ENCODE measurements around the gene PSORS1C2. TPM values are rescaled to one million over a fixed set of nuclear protein-coding genes. Genes with fewer than 3 reads are reported as not detected.

Gene PSORS1C2
- total RNA-seq, 1 donor from 2014 or later = not detected

DNA sequence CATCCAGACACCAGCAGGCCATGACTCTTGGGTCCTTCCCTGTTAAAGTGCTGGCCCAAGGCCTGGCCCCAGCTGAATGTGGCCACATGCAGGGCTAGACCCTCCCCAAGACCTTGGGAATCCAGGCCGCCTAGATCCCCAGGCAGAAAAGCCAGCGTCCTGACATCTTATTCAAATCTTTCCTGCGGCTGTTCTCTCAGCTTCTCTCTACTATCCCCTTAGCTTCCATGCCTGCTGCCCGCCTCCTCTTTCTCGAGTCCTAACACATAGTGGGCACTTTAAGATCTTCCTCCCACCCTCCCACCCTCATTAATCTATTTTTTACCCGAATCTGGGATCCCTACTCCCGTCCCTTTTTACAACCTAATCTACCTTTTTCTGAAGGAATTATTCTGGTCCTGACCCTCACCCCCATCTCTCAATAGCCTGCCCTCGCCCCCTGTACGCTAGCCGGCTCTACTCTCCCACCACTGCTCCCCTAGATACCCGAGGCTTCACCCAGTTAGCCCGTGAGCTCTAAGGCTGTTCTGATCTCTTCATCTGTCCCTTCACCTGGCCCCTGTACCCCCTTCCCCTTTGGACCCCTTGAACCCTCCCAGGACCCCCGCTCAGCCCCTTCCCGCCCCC is 18.8 kb upstream of the PSORS1C2 start, which contains the start of gene CCHCR1:
CCHCR1 (minus strand) TSS at position 290 of the 627 bp plus-strand sequence; CDS start at position 88, 202 bp downstream.
- peak within 1 kb of the TSS; percentile 73 for H3K4me3 ChIP-seq
- peaks cover 31% of the 10 kb centered on the region for H3K4me1 ChIP-seq
- intact Hi-C loops (cut with micrococcal nuclease) = no loop called here
- TF ChIP-seq, protein P1, sequence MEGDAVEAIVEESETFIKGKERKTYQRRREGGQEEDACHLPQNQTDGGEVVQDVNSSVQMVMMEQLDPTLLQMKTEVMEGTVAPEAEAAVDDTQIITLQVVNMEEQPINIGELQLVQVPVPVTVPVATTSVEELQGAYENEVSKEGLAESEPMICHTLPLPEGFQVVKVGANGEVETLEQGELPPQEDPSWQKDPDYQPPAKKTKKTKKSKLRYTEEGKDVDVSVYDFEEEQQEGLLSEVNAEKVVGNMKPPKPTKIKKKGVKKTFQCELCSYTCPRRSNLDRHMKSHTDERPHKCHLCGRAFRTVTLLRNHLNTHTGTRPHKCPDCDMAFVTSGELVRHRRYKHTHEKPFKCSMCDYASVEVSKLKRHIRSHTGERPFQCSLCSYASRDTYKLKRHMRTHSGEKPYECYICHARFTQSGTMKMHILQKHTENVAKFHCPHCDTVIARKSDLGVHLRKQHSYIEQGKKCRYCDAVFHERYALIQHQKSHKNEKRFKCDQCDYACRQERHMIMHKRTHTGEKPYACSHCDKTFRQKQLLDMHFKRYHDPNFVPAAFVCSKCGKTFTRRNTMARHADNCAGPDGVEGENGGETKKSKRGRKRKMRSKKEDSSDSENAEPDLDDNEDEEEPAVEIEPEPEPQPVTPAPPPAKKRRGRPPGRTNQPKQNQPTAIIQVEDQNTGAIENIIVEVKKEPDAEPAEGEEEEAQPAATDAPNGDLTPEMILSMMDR (IDR thresholded peaks at IDR 0.05; ENCODE audit: borderline replicate concordance) = no peak
- no peaks in the 10 kb centered on the region for H3K9me3 ChIP-seq (replicated peaks)
- H3K27me3 ChIP-seq (ENCODE audit: low read depth) = no peaks in the 10 kb centered on the region
- no peak for DNase-seq
- H3K36me3 ChIP-seq = peaks cover 19% of the 10 kb centered on the region
- H3K27ac ChIP-seq (replicated peaks) = peak within 1 kb of the TSS; percentile 79

DNA sequence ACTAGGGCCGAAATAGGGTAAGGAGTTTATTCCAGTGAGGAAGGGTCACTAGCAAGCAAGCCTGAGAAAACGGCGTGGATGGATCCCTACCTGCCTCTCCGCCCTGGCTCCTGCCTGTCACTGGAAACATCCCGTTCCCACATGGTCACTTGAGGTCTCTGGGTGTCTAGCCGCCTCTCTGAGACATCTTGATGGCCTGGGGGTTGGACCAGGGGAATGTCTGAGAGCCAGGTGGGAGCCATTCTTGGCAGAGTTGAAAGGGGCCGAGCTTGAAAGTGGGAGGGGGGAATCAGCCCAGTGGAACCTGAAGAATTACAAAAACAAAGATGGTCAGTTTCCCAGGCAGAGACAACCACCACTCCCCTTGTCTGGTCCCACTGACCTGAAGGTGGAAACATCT is 17.8 kb upstream of the PSORS1C2 start:
- DNase-seq = no peak
- intact Hi-C loops (cut with micrococcal nuclease) = no loop called here
- Histone ChIP-seq H3K9me3 (replicated peaks) (no peaks in the 10 kb centered on the region), H3K27me3 (ENCODE audit: low read depth) (no peaks in the 10 kb centered on the region), H3K4me1 (peaks cover 31% of the 10 kb centered on the region), H3K4me3 (no peak overlapping the region), H3K36me3 (peaks cover 19% of the 10 kb centered on the region), H3K27ac (replicated peaks) (no peak overlapping the region)
- TF ChIP-seq, protein P1 (IDR thresholded peaks at IDR 0.05; ENCODE audit: borderline replicate concordance) = no peak

DNA sequence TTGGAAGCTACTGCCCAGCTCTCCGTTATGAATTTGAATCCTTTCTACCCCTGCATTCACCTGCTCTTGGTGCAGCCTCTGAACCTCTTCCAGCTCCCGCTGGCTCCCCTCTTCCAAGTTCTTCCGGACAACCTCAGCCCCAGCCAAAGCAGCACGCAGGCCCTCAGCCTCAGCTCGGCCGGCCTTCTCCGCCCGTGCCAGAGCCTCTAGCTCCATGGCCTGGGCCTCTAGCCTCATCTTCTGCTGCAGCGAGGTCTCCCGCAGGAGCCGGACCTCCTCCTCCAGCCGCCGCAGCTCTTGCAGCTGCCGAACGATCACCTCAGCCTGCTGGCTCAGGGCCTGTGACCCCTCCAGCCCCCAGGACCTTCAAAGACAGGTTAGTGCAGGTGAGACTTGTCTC is 15.6 kb upstream of the PSORS1C2 start:
- no peak for DNase-seq
- intact Hi-C loops (cut with micrococcal nuclease) = no loop called here
- TF ChIP-seq, protein P1 (IDR thresholded peaks at IDR 0.05; ENCODE audit: borderline replicate concordance) = no peak
- Histone ChIP-seq H3K4me3 (no peak overlapping the region), H3K36me3 (peaks cover 36% of the 10 kb centered on the region), H3K27me3 (ENCODE audit: low read depth) (no peaks in the 10 kb centered on the region), H3K4me1 (peaks cover 25% of the 10 kb centered on the region), H3K27ac (replicated peaks) (no peak overlapping the region), H3K9me3 (replicated peaks) (no peaks in the 10 kb centered on the region)

DNA sequence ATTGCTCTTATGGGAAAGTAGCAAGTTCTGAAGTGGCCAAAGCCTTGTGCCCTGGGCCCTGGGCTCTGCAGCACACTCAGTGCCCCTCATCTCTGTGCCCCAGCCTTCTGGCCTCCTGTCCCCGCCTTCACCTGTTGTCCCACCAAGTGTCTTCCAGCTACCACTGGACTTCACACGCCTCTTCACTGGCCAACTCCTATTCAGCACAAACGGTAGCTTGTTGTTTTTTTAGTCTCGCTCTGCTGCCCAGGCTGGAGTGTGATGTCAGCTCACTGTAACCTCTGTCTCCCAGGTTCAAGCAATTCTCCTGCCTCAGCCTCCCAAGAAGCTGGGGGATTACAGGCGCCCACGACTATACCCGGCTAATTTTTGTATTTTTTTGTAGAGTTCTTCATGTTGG is 13.9 kb upstream of the PSORS1C2 start:
- no peak overlapping the region for H3K4me3 ChIP-seq
- TF ChIP-seq, protein P1 (IDR thresholded peaks at IDR 0.05; ENCODE audit: borderline replicate concordance) = no peak
- H3K36me3 ChIP-seq = peaks cover 36% of the 10 kb centered on the region
- peaks cover 12% of the 10 kb centered on the region for H3K4me1 ChIP-seq
- no peaks in the 10 kb centered on the region for H3K27me3 ChIP-seq (ENCODE audit: low read depth)
- no peaks in the 10 kb centered on the region for H3K9me3 ChIP-seq (replicated peaks)
- no peak for DNase-seq
- intact Hi-C loops (cut with micrococcal nuclease) = no loop called here
- no peak overlapping the region for H3K27ac ChIP-seq (replicated peaks)

DNA sequence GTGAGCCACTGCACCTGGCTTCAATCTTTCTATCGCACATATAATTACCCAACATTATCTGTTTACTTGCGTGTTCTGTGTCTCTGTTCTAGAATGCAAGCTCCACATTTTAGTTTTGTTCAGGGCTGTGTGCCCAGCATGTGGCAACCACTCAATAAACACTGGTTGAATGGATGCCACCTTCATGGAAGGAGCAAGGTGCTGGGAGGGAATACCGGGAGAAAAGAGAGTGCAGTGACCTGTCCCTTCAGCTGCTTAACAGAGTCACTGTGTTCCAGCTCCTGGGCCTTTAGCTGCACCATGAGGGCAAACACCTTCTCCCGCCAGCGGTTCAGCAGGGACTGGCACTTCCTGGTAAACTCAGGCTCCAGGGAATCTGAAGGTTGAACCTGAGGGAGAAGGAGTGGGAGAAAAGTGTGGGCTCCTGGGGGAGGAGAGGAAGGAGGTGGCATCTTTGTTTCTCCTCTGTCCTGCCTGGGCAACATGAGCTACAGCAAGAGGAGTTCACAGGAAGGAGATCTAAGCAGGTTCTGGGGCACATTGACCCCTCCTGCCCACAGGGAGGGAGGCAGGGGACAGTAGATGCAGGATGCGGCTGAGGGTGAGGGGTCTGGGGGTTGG is 11.1 kb upstream of the PSORS1C2 start:
- no peaks in the 10 kb centered on the region for H3K4me1 ChIP-seq
- TF ChIP-seq, protein P1 (IDR thresholded peaks at IDR 0.05; ENCODE audit: borderline replicate concordance) = no peak
- H3K9me3 ChIP-seq (replicated peaks) = no peaks in the 10 kb centered on the region
- no peak for DNase-seq
- no peak overlapping the region for H3K4me3 ChIP-seq
- H3K27ac ChIP-seq (replicated peaks) = no peak overlapping the region
- H3K36me3 ChIP-seq = peaks cover 29% of the 10 kb centered on the region
- intact Hi-C loops (cut with micrococcal nuclease) = no loop called here
- no peaks in the 10 kb centered on the region for H3K27me3 ChIP-seq (ENCODE audit: low read depth)
